Type B pancreatic cell (in vitro differentiated cells): ENCODE measurements around the gene CARD14. TPM values are rescaled to one million over a fixed set of nuclear protein-coding genes. Genes with fewer than 3 reads are reported as not detected.
A peak's percentile ranks its signal among the peaks of the same experiment; 100 is the strongest.

Experiments used
- DNase-seq: peaks from one replicate; pipeline ENCODE4 v3.0.0; 2021; ENCODE audit warnings: mixed read lengths; ENCODE audit not compliant: unreplicated experiment; ENCODE audit errors: extremely low spot score
- H3K27ac Mint-ChIP-seq: 2 replicates; pipeline ENCODE4 v1.8.0; 2021; ENCODE audit warnings: mild to moderate bottlenecking, mixed read lengths
- H3K27me3 Mint-ChIP-seq: 2 replicates; pipeline ENCODE4 v1.8.0; 2021; ENCODE audit warnings: mixed read lengths
- H3K36me3 Mint-ChIP-seq: 2 replicates; pipeline ENCODE4 v1.8.0; 2021; ENCODE audit warnings: mixed read lengths
- H3K4me1 Mint-ChIP-seq: one replicate; pipeline ENCODE4 v1.8.0; 2021; ENCODE audit warnings: mixed read lengths; ENCODE audit not compliant: unreplicated experiment
- H3K4me3 Mint-ChIP-seq: 2 replicates; pipeline ENCODE4 v1.8.0; 2021; ENCODE audit warnings: mild to moderate bottlenecking, mixed read lengths
- H3K9me3 Mint-ChIP-seq: 2 replicates; pipeline ENCODE4 v1.8.0; 2021; ENCODE audit warnings: mixed read lengths
- CTCF ChIP-seq: fragments of 200-600 bp; sonication (generic); conservative IDR thresholded peaks from 2 replicates; pipeline ENCODE4 v1.5.0; 2021; ENCODE audit warnings: antibody characterized with exemption, mild to moderate bottlenecking
- total RNA-seq: library from RNA; stranded (reverse); gene quantifications from 2 replicates; pipeline ENCODE4 v1.2.1, GENCODE V29; 2021; ENCODE audit warnings: low replicate concordance

Gene CARD14
- total RNA-seq, 1 donor from 2014 or later, result 1.9 TPM

DNA sequence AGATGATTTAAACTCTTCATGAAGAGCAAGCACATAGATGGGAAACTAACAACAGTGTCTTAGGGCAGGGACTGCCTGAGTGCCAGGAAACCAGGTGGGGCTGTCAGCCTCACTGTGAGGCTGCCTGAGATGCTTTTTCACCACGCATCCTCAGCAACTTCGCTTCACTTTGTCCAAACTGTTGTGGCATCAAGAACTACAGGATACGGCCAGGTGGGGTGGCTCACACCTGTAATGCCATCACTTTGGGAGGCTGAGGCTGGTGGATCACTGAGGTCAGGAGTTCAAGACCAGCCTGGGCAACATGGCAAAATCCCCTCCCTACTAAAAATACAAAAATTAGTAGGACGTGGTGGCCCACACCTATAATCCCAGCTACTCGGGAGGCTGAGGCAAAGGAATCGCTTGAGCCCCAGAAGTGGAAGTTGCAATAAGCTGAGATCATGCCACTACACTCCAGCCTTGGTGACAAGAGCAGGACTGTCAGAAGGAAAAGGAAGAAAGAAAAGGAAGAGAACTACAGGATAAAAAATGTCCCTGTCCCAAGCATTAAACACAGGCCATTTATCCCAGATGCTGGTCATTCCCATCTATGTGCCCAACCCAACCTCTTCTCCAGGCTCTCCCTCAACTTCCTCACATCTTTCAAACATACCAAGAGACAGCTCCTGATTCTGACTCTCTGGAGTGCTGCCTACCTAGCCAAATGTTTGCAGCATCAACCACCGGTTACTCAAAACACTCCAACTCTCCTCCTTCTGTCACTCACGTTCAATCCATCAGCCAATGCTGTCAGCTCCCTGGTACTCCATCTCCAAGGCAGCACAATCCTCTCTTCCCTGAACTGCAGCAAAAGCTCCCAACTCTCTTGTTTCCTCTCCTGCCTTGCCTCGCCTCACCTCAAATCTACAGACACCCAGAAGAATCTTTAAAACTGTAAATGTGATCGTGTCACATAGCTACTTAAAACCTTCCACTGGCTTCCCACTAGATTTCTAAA is 24.5 kb upstream of the CARD14 start:
- Mint-ChIP-seq H3K36me3 (peaks cover 14% of the 10 kb centered on the region), H3K27ac (peak overlapping the region; percentile 76), H3K9me3 (no peaks in the 10 kb centered on the region), H3K4me1 (peaks cover 28% of the 10 kb centered on the region), H3K4me3 (peak overlapping the region; percentile 89), H3K27me3 (no peaks in the 10 kb centered on the region)
- no peak for TF ChIP-seq CTCF
- no peak for DNase-seq

DNA sequence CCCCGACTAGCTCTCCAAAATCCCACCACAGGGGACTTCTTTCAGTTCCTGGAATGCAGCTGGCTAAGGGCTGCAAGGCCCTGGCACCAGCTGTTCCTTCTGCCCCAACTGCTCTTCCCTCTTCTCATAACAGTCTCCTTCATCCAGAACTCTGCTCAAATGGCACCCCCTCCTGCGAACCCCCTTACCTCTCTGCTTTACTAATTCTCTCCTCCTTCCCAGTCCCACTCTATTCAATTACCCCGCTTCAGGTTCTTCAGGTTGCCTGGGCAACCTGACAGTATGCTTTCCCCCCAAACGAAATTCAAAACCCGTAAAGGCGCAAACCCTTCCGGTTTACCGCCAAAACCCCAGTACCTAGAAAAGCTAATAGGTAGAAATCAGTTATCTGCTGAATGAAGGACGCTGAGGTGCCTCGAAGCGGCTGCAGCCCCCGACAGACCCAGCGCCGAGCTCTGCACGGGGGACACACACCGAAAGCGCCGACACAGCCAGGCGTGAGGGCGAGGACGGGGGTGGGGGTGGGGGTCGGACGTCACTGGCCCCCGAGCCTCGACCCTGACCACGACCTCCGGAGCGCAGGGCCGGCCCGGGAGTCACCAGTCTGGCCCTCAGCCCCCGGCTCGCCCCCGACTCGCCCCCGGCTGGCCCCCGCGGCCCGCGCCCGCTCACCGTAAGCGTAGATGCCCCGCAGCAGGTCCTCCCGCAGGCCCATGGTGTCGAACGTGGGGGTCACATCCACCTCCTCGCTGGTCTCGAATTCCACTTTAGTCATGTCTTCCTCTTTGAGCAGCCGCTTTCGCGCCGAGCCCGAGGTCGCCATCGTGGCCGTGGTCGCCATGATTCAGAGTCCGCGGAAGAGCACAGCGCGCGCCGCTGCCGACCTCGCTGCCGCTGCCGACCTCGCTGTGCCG is 23.5 kb upstream of the CARD14 start:
- H3K27ac Mint-ChIP-seq, result peak overlapping the region; percentile 100
- no peaks in the 10 kb centered on the region for H3K9me3 Mint-ChIP-seq
- no peak for DNase-seq
- peaks cover 10% of the 10 kb centered on the region for H3K36me3 Mint-ChIP-seq
- no peak for TF ChIP-seq CTCF
- H3K4me1 Mint-ChIP-seq, result peaks cover 28% of the 10 kb centered on the region
- H3K4me3 Mint-ChIP-seq, result peak overlapping the region; percentile 99
- H3K27me3 Mint-ChIP-seq, result no peaks in the 10 kb centered on the region

GRCh38 chr17:80147035-80147822 is 22.6 kb upstream of the CARD14 start, which contains the start of gene EIF4A3:
Gene EIF4A3 (minus strand): TSS chr17:80147128. CDS start chr17:80146961, 167 bp downstream.
- TF ChIP-seq CTCF, result no peak
- Mint-ChIP-seq H3K27me3 (no peaks in the 10 kb centered on the region), H3K4me1 (peaks cover 28% of the 10 kb centered on the region), H3K27ac (peak within 1 kb of the TSS; percentile 100), H3K4me3 (peak within 1 kb of the TSS; percentile 99), H3K9me3 (no peaks in the 10 kb centered on the region), H3K36me3 (peaks cover 9% of the 10 kb centered on the region)
- peak; percentile 96 for DNase-seq

DNA sequence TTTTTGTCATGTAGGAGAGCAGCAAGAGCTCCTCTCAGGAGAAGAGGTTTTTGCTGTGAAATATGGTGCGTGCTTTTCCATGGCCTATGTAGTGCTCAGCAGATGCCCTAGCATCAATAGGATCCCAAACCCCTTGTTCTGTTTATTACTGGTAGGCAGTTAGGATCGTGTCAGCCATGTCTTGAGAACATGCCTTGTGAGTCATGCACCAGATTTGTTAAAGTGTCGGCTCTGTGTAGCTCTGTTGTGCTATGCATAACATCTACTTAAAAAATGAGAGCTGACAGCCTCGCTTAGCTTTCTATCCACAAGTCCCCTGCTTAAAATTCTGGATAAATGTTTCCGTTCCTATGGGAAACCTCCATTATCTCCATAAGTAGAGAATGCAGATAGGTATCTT is 18.5 kb upstream of the CARD14 start:
- Mint-ChIP-seq H3K4me3 (peak overlapping the region; percentile 66), H3K27me3 (no peaks in the 10 kb centered on the region), H3K9me3 (peaks cover 4% of the 10 kb centered on the region), H3K4me1 (peaks cover 10% of the 10 kb centered on the region), H3K36me3 (peaks cover 6% of the 10 kb centered on the region), H3K27ac (peak overlapping the region; percentile 46)
- no peak for TF ChIP-seq CTCF
- no peak for DNase-seq
